Uterus (tissue), 2 donors: ENCODE results near the gene KCNK2.

Source experiments
- CTCF ChIP-seq, 4 experiments: fragments of 200-600 bp in 2 of 4; fragments of 450-650 bp in 2 of 4; sonication (generic) in 2 of 4; IDR thresholded peaks; one replicate each; pipeline ENCODE4 v1.5.1; 2016 to 2019; ENCODE audit warnings: antibody characterized with exemption in 4 of 4, mild to moderate bottlenecking in 2 of 4, moderate library complexity in 1 of 4
- POLR2A ChIP-seq, 2 donors: fragments of 450-650 bp; IDR thresholded peaks; one replicate each; pipeline ENCODE4 v1.6.1; 2016; ENCODE audit warnings: antibody characterized with exemption in 2 of 2, mild to moderate bottlenecking in 1 of 2, moderate library complexity in 1 of 2

- TF ChIP-seq CTCF (IDR thresholded peaks at IDR 0.05) (no peak), POLR2A (IDR thresholded peaks at IDR 0.05) (no peak)
These were observed 118.7 kb downstream of the KCNK2 start for GRCh38 chr1:215201283-215201682.
